ENCODE measurements around the gene ZNF777.

GRCh38 chr7:149477494-149478443 lies 16.9 kb upstream of the ZNF777 start:
- no peak for TF ChIP-seq POLR2A (IDR thresholded peaks at IDR 0.05; ENCODE audit: low read length)
- TF ChIP-seq GATA1 (IDR thresholded peaks at IDR 0.05; ENCODE audit: low read depth, low read length): no peak

Measured in erythroblast (primary cell).